MM.1S (cell line): ENCODE results near the gene OTOA.

Experiments used
- EZH2 ChIP-seq: fragments of 300-600 bp; sonication (generic); optimal IDR thresholded peaks from 2 replicates; pipeline ENCODE3; 2017; ENCODE audit warnings: low read depth, mild to moderate bottlenecking, antibody characterized with exemption, low read length, mixed read lengths
- EZH2phosphoT487 ChIP-seq: fragments of 300-600 bp; sonication (generic); IDR thresholded peaks from 2 replicates; pipeline ENCODE4 v1.6.1; 2018; ENCODE audit warnings: antibody characterized with exemption, low read length
- TF ChIP-seq, protein P1 (sequence below): fragments of 300-600 bp; sonication (generic); IDR thresholded peaks from 2 replicates; pipeline ENCODE4 v1.5.1; 2016; ENCODE audit warnings: antibody characterized with exemption, low read length, mixed read lengths

DNA sequence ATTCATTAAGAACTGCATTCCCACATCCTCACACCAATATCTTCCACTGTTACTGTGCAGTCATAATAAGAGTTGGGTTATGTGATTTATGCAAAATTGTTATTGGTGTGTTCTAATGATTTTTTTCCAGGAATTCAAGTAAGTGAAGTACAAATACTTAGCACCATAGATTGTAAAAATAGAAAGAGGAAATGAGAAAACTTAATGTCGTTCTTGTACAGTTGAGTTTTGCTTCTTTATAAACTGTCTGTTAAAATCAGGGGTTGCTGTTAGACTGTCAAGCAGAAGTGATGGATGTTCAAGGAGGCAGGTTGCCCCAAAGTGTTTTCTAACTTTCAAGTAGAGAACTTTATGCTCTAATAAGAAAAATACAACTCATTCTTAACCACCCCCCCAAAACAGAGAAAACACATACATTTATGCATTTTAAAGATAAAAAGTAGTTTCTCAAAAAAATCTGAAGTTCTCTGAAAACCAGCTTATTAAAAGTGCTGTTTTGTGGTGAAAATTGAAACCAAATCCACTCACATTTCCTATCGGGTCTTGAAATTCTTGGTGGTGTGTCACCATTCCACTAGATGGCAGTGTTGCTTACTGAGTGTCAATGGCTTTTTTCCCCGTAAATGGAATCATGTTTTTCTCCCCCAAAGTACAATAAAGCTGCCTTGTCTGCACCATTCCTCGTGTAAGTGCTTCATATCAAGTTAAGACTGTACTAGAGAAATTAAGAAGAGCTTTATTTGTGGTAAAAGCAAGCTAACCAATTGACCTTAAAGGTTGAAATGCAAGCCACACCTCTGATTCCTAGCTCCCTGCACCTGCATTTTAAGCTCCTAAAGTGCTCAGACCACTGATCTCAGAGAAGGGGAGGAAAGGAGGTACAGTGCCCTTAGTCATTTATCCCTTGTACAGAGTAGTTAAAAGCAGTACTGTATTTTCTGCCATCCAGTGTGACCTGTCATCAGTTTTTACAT, 6.7 kb upstream of the OTOA start:
- TF ChIP-seq, protein P1, sequence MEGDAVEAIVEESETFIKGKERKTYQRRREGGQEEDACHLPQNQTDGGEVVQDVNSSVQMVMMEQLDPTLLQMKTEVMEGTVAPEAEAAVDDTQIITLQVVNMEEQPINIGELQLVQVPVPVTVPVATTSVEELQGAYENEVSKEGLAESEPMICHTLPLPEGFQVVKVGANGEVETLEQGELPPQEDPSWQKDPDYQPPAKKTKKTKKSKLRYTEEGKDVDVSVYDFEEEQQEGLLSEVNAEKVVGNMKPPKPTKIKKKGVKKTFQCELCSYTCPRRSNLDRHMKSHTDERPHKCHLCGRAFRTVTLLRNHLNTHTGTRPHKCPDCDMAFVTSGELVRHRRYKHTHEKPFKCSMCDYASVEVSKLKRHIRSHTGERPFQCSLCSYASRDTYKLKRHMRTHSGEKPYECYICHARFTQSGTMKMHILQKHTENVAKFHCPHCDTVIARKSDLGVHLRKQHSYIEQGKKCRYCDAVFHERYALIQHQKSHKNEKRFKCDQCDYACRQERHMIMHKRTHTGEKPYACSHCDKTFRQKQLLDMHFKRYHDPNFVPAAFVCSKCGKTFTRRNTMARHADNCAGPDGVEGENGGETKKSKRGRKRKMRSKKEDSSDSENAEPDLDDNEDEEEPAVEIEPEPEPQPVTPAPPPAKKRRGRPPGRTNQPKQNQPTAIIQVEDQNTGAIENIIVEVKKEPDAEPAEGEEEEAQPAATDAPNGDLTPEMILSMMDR: peak; percentile 86
- no peak for TF ChIP-seq EZH2
- TF ChIP-seq EZH2phosphoT487: no peak
